ENCODE data around the gene ANKS6. TPM values are rescaled to one million over a fixed set of nuclear protein-coding genes. Genes with fewer than 3 reads are reported as not detected.

Gene ANKS6
- total RNA-seq, 1 experiment from 2014 or later: 19.6 TPM

DNA sequence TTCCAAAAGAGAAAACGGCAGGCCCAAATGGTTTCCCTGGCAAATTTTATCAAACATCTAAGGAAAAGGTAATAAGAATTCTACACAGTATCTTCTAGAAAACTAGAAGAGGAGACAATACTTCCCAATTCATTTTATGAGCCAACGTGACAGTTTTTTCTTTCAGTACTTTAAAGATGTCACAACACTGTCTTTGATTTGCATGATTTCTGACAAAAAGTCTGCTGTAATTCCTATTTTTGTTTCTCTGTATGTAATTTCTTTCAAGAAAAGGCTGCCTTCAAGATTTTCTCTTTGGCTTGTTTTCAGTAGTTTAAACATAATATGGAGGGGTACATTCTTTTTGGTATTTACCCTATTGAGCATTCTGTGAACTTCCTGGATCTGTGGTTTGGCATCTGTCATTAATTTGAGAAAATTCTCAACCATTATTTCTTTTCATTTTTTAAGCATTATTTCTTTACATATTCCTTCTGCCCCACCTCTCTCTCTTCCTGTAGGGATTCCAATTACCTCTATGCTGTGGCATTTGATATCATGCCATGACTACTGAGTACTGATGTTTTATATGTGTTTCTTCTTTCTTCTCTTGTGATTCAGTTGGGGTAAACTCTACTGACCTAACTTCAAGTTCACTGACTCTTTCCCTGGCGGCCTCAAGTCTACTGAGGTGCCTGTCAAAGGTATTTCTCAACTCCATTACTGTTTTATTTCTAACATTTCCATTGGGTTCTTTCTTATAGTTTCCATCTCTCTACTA, 32.2 kb downstream of the ANKS6 start:
- H3K4me3 ChIP-seq (ENCODE audit: low read depth in 2 of 2, low read length in 2 of 2): no peak overlapping the region
- H3K9me3 ChIP-seq (ENCODE audit: control insufficient read depth, insufficient read depth, low read depth, low read length): 0 out of 2 replicates have a peak, but pooled peaks cover 2% of the 10 kb centered on the region
- H3K27ac ChIP-seq (ENCODE audit: low read length): no peak overlapping the region
- in situ Hi-C loops (cut with HindIII; ENCODE audit: low pct_unique_long_range_greater_than_20kb, low sequenced_read_pairs) (no loop called here), intact Hi-C loops (cut with micrococcal nuclease; ENCODE audit: unreplicated experiment) (no loop called here)
- BruUV-seq (replicated peaks): no TSS peak
- DNase-seq (ENCODE audit: low read depth, low spot score): no peak
- ChIA-PET POLR2A (no interaction called here), CTCF (no interaction called here)
- H3K27me3 ChIP-seq (ENCODE audit: control insufficient read depth, insufficient read depth, low read length): no peaks in the 10 kb centered on the region
- TF ChIP-seq CTCF (IDR thresholded peaks at IDR 0.05) (no peak), SIN3A (IDR thresholded peaks at IDR 0.05; ENCODE audit: borderline replicate concordance, insufficient read depth, low read depth, low read length) (no peak), POLR2AphosphoS5 (IDR thresholded peaks at IDR 0.05; ENCODE audit: low read depth, low read length) (no peak)
- TF ChIP-seq, protein P1, sequence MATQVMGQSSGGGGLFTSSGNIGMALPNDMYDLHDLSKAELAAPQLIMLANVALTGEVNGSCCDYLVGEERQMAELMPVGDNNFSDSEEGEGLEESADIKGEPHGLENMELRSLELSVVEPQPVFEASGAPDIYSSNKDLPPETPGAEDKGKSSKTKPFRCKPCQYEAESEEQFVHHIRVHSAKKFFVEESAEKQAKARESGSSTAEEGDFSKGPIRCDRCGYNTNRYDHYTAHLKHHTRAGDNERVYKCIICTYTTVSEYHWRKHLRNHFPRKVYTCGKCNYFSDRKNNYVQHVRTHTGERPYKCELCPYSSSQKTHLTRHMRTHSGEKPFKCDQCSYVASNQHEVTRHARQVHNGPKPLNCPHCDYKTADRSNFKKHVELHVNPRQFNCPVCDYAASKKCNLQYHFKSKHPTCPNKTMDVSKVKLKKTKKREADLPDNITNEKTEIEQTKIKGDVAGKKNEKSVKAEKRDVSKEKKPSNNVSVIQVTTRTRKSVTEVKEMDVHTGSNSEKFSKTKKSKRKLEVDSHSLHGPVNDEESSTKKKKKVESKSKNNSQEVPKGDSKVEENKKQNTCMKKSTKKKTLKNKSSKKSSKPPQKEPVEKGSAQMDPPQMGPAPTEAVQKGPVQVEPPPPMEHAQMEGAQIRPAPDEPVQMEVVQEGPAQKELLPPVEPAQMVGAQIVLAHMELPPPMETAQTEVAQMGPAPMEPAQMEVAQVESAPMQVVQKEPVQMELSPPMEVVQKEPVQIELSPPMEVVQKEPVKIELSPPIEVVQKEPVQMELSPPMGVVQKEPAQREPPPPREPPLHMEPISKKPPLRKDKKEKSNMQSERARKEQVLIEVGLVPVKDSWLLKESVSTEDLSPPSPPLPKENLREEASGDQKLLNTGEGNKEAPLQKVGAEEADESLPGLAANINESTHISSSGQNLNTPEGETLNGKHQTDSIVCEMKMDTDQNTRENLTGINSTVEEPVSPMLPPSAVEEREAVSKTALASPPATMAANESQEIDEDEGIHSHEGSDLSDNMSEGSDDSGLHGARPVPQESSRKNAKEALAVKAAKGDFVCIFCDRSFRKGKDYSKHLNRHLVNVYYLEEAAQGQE (IDR thresholded peaks at IDR 0.05; ENCODE audit: insufficient read depth in 1 of 2, low read depth in 2 of 2, low read length in 1 of 2): no peak
- H3K4me1 ChIP-seq (ENCODE audit: control insufficient read depth, insufficient read depth, low read length): no peaks in the 10 kb centered on the region
- no peaks in the 10 kb centered on the region for H3K36me3 ChIP-seq (ENCODE audit: control insufficient read depth, insufficient read depth, low read length)
- ATAC-seq: no peak

DNA sequence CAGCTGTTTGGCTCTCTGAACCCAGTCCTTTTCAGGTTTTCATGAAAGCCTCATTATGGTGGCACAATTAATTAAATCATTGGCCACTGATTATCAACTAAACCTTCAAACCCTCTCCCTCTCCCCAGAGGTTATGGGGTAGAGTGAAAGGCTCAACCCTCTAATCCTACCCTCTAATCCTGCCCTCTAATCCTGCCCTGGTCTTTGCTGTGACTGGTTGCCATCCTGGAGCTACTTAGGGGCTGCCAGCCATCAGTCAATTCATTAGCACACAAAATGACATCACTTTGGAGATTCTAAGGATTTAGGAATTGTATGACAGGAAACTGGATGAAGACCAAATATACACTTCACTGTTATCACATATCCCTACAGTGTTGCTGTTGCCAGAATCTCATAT, 36.1 kb downstream of the ANKS6 start:
- no peaks in the 10 kb centered on the region for H3K27me3 ChIP-seq (ENCODE audit: control insufficient read depth, insufficient read depth, low read length)
- no TSS peak for BruUV-seq (replicated peaks)
- in situ Hi-C loops (cut with HindIII; ENCODE audit: low pct_unique_long_range_greater_than_20kb, low sequenced_read_pairs) (no loop called here), intact Hi-C loops (cut with micrococcal nuclease; ENCODE audit: unreplicated experiment) (no loop called here)
- peaks cover 9% of the 10 kb centered on the region; the same call in 1 of the 2 replicates for H3K9me3 ChIP-seq (ENCODE audit: control insufficient read depth, insufficient read depth, low read depth, low read length)
- POLR2A ChIA-PET: no interaction called here
- no peaks in the 10 kb centered on the region for H3K4me1 ChIP-seq (ENCODE audit: control insufficient read depth, insufficient read depth, low read length)
- DNase-seq (ENCODE audit: low read depth, low spot score) (no peak), ATAC-seq (no peak)
- no peak overlapping the region for H3K27ac ChIP-seq (ENCODE audit: low read length)
- H3K36me3 ChIP-seq (ENCODE audit: control insufficient read depth, insufficient read depth, low read length): no peaks in the 10 kb centered on the region
- H3K4me3 ChIP-seq (ENCODE audit: low read depth in 2 of 2, low read length in 2 of 2): no peak overlapping the region
- CTCF ChIA-PET: no interaction called here
- no peak for TF ChIP-seq TCF7L2 (IDR thresholded peaks at IDR 0.05; ENCODE audit: low read depth, low read length)
- no peak for TF ChIP-seq SIN3A (IDR thresholded peaks at IDR 0.05; ENCODE audit: borderline replicate concordance, insufficient read depth, low read depth, low read length)

GRCh38 chr9:98755006-98755618, 41.2 kb downstream of the ANKS6 start:
- Histone ChIP-seq H3K4me3 (ENCODE audit: low read depth in 2 of 2, low read length in 2 of 2) (no peak overlapping the region), H3K36me3 (ENCODE audit: control insufficient read depth, insufficient read depth, low read length) (no peaks in the 10 kb centered on the region), H3K4me1 (ENCODE audit: control insufficient read depth, insufficient read depth, low read length) (no peaks in the 10 kb centered on the region), H3K27me3 (ENCODE audit: control insufficient read depth, insufficient read depth, low read length) (no peaks in the 10 kb centered on the region), H3K9me3 (ENCODE audit: control insufficient read depth, insufficient read depth, low read depth, low read length) (peaks cover 9% of the 10 kb centered on the region; the same call in 1 of the 2 replicates), H3K27ac (ENCODE audit: low read length) (no peak overlapping the region)
- CTCF ChIA-PET: no interaction called here
- ATAC-seq: no peak
- DNase-seq (ENCODE audit: low read depth, low spot score): no peak
- no TSS peak for BruUV-seq (replicated peaks)
- intact Hi-C loops (cut with micrococcal nuclease; ENCODE audit: unreplicated experiment): no loop called here
- POLR2A ChIA-PET: no interaction called here
- no peak for TF ChIP-seq TCF7L2 (IDR thresholded peaks at IDR 0.05; ENCODE audit: low read depth, low read length)
- no peak for TF ChIP-seq POLR2AphosphoS5 (IDR thresholded peaks at IDR 0.05; ENCODE audit: low read depth, low read length)
- TF ChIP-seq, protein P1 (IDR thresholded peaks at IDR 0.05; ENCODE audit: insufficient read depth in 1 of 2, low read depth in 2 of 2, low read length in 1 of 2): no peak
- TF ChIP-seq CTCF (IDR thresholded peaks at IDR 0.05): 0 out of 2 replicates have a peak, but pooled peaks have one; percentile 17
- TF ChIP-seq SIN3A (IDR thresholded peaks at IDR 0.05; ENCODE audit: borderline replicate concordance, insufficient read depth, low read depth, low read length): no peak
- in situ Hi-C loops (cut with HindIII; ENCODE audit: low pct_unique_long_range_greater_than_20kb, low sequenced_read_pairs): no loop called here
